Measurements from ENCODE around the gene FHIT. TPM values are rescaled to one million over a fixed set of nuclear protein-coding genes. Genes with fewer than 3 reads are reported as not detected.

Gene FHIT
- total and polyA plus RNA-seq, 10 of the 15 experiments (the other 5 are each of a cell fraction or from before 2014, with no cell fraction given): 4.2 to 14.9 (median 9.4) TPM

- H3K79me2 ChIP-seq (ENCODE audit: control insufficient read depth, insufficient read depth, low read length): no peaks in the 10 kb centered on the region
- no peaks in the 10 kb centered on the region for H3K27me3 ChIP-seq (replicated peaks in 1 of 2; ENCODE audit: control insufficient read depth in 2 of 2, insufficient read depth in 2 of 2, low read length in 1 of 2)
- RAD21 ChIA-PET (ENCODE audit: unreplicated experiment): no interaction called here
- H3K36me3 ChIP-seq (ENCODE audit: control insufficient read depth in 2 of 2, insufficient read depth in 2 of 2, low read length in 1 of 2): no peaks in the 10 kb centered on the region
- no peaks in the 10 kb centered on the region for H3K9me3 ChIP-seq (replicated peaks; ENCODE audit: control insufficient read depth, insufficient read depth, low read length)
- POLR2A ChIA-PET: interaction anchor here (0.6 kb wide), 1 partner anchor 897 kb away, joined by 4 read pairs; no protein-coding TSS in a partner anchor
- SMC1A ChIA-PET (ENCODE audit: uncharacterized antibody, unreplicated experiment): interaction anchor here (0.6 kb wide), 1 partner anchor 179 kb away, joined by 3 read pairs; no protein-coding TSS in a partner anchor
- H3K4me2 ChIP-seq (ENCODE audit: control insufficient read depth, insufficient read depth): no peak overlapping the region
- no peaks in the 10 kb centered on the region for H3K4me1 ChIP-seq (ENCODE audit: control insufficient read depth, insufficient read depth, low read length)
- H3K27ac ChIP-seq (ENCODE audit: control insufficient read depth, insufficient read depth): no peak overlapping the region
- no peaks in the 10 kb centered on the region for H4K20me1 ChIP-seq (ENCODE audit: control insufficient read depth, insufficient read depth)
- TF ChIP-seq MEF2A (IDR thresholded peaks at IDR 0.05; ENCODE audit: insufficient read depth, low read depth, low read length) (no peak), FOXK2 (IDR thresholded peaks at IDR 0.05) (no peak), NR2C2 (IDR thresholded peaks at IDR 0.05; ENCODE audit: borderline replicate concordance, control insufficient read depth, insufficient read length, low read depth) (no peak), SMC3 (IDR thresholded peaks at IDR 0.05; ENCODE audit: borderline replicate concordance, low read length) (no peak), ZBTB40 (IDR thresholded peaks at IDR 0.05; ENCODE audit: borderline replicate concordance) (no peak), E2F8 (IDR thresholded peaks at IDR 0.05; ENCODE audit: low read depth, partially characterized antibody) (no peak), MEF2B (IDR thresholded peaks at IDR 0.05; ENCODE audit: partially characterized antibody, poor library complexity, severe bottlenecking) (no peak), EED (IDR thresholded peaks at IDR 0.05; ENCODE audit: low read depth) (no peak), ZBTB4 (CRISPR knock-in tag; IDR thresholded peaks at IDR 0.05) (no peak), EGR1 (IDR thresholded peaks at IDR 0.05; ENCODE audit: borderline replicate concordance in 1 of 2, low read depth in 2 of 2, low read length in 2 of 2) (no peak), WRNIP1 (IDR thresholded peaks at IDR 0.05; ENCODE audit: borderline replicate concordance, low read depth, low read length) (no peak), SREBF2 (IDR thresholded peaks at IDR 0.05; ENCODE audit: low read length) (no peak), SMARCA5 (IDR thresholded peaks at IDR 0.05) (no peak), TCF12 (IDR thresholded peaks at IDR 0.05; ENCODE audit: low read depth, low read length) (no peak), SMAD1 (IDR thresholded peaks at IDR 0.05; ENCODE audit: low read depth, partially characterized antibody) (no peak), ZNF384 (IDR thresholded peaks at IDR 0.05; ENCODE audit: borderline replicate concordance, low read depth, low read length) (no peak)
- no peak overlapping the region for H2AFZ ChIP-seq (ENCODE audit: control insufficient read depth, low read depth, low read length)
- BruUV-seq (replicated peaks): no TSS peak
- DNase-seq (ENCODE audit: low read depth, low spot score): no peak
- no peak for ATAC-seq
- H3K4me3 ChIP-seq: no peak overlapping the region
- in situ Hi-C loops (cut with MboI): no loop called here
- intact Hi-C loops (cut with micrococcal nuclease; ENCODE audit: unreplicated experiment): no loop called here
- FAIRE-seq: no peak
- no peak overlapping the region for H3K9ac ChIP-seq (ENCODE audit: control insufficient read depth, insufficient read depth, low read length)
- CTCF ChIA-PET: no interaction called here
Measured at GRCh38 chr3:60972599-60972998, 278.7 kb downstream of the FHIT start.
